ENCODE results near the gene DCAF4L1. TPM values are rescaled to one million over a fixed set of nuclear protein-coding genes. Genes with fewer than 3 reads are reported as not detected.

Gene DCAF4L1
- polyA plus RNA-seq (2013, experiment 1 of 2) = 0.10 TPM
- polyA plus RNA-seq (2013, experiment 2 of 2) = not detected

GRCh38 chr4:41981456-41981855, at the start of gene DCAF4L1:
Gene DCAF4L1 (plus strand): TSS chr4:41981756. CDS start chr4:41981793, 37 bp downstream.
- no peak within 1 kb of the TSS for H3K9ac ChIP-seq (ENCODE audit: low read depth, low read length)

GRCh38 chr4:41932988-41933387, 48.6 kb upstream of the DCAF4L1 start:
- peaks cover 20% of the 10 kb centered on the region for H3K4me1 ChIP-seq (ENCODE audit: insufficient read depth, low read length)
- H3K4me3 ChIP-seq (ENCODE audit: low read length) = no peak overlapping the region
- H3K9me3 ChIP-seq (ENCODE audit: insufficient read depth, low read depth, low read length) = no peaks in the 10 kb centered on the region
- no peak overlapping the region for H3K9ac ChIP-seq (ENCODE audit: low read depth, low read length)
- WGBS = 88% methylated on average over 3 of the region's 3 CpGs
- peaks cover 16% of the 10 kb centered on the region for H3K36me3 ChIP-seq (ENCODE audit: insufficient read depth, low read length)
- H3K27ac ChIP-seq (ENCODE audit: low read depth, low read length) = no peak overlapping the region
- H3K27me3 ChIP-seq (ENCODE audit: insufficient read depth, low read length) = no peaks in the 10 kb centered on the region

More at GRCh38 chr4:41981456-41981855, at the start of gene DCAF4L1:
- Histone ChIP-seq H3K4me3 (ENCODE audit: low read length) (no peak within 1 kb of the TSS), H3K27me3 (ENCODE audit: insufficient read depth, low read length) (no peaks in the 10 kb centered on the region), H3K9me3 (ENCODE audit: insufficient read depth, low read depth, low read length) (no peaks in the 10 kb centered on the region), H3K36me3 (ENCODE audit: insufficient read depth, low read length) (no peaks in the 10 kb centered on the region), H3K27ac (ENCODE audit: low read depth, low read length) (no peak within 1 kb of the TSS), H3K4me1 (ENCODE audit: insufficient read depth, low read length) (peaks cover 43% of the 10 kb centered on the region)
- 96% methylated on average over 11 of the region's 12 CpGs for WGBS

- Histone ChIP-seq H3K36me3 (ENCODE audit: insufficient read depth, low read length) (peaks cover 26% of the 10 kb centered on the region), H3K4me3 (ENCODE audit: low read length) (no peak overlapping the region)
Observed at GRCh38 chr4:41933997-41934503, 47.5 kb upstream of the DCAF4L1 start.

GRCh38 chr4:41934514-41934900, 47.0 kb upstream of the DCAF4L1 start:
- Histone ChIP-seq H3K4me1 (ENCODE audit: insufficient read depth, low read length) (peaks cover 20% of the 10 kb centered on the region), H3K27me3 (ENCODE audit: insufficient read depth, low read length) (no peaks in the 10 kb centered on the region), H3K36me3 (ENCODE audit: insufficient read depth, low read length) (peaks cover 31% of the 10 kb centered on the region), H3K4me3 (ENCODE audit: low read length) (peak overlapping the region; percentile 98), H3K9me3 (ENCODE audit: insufficient read depth, low read depth, low read length) (no peaks in the 10 kb centered on the region), H3K9ac (ENCODE audit: low read depth, low read length) (no peak overlapping the region), H3K27ac (ENCODE audit: low read depth, low read length) (no peak overlapping the region)
- 91% methylated on average over 9 of the region's 9 CpGs for WGBS

More at GRCh38 chr4:41933997-41934503, 47.5 kb upstream of the DCAF4L1 start:
- WGBS = 94% methylated on average over 10 of the region's 10 CpGs
- H3K4me1 ChIP-seq (ENCODE audit: insufficient read depth, low read length) = peaks cover 20% of the 10 kb centered on the region
- H3K9ac ChIP-seq (ENCODE audit: low read depth, low read length) = no peak overlapping the region
- no peak overlapping the region for H3K27ac ChIP-seq (ENCODE audit: low read depth, low read length)
- no peaks in the 10 kb centered on the region for H3K27me3 ChIP-seq (ENCODE audit: insufficient read depth, low read length)
- no peaks in the 10 kb centered on the region for H3K9me3 ChIP-seq (ENCODE audit: insufficient read depth, low read depth, low read length)

GRCh38 chr4:41934901-41935651, 46.5 kb upstream of the DCAF4L1 start, which contains the start of gene TMEM33:
Gene TMEM33 (plus strand): TSS chr4:41935429. CDS start chr4:41935485, 56 bp downstream.
- Histone ChIP-seq H3K9me3 (ENCODE audit: insufficient read depth, low read depth, low read length) (no peaks in the 10 kb centered on the region), H3K4me1 (ENCODE audit: insufficient read depth, low read length) (peaks cover 20% of the 10 kb centered on the region), H3K27me3 (ENCODE audit: insufficient read depth, low read length) (no peaks in the 10 kb centered on the region), H3K36me3 (ENCODE audit: insufficient read depth, low read length) (peaks cover 36% of the 10 kb centered on the region), H3K27ac (ENCODE audit: low read depth, low read length) (peak within 1 kb of the TSS; percentile 95), H3K9ac (ENCODE audit: low read depth, low read length) (peak within 1 kb of the TSS; percentile 92), H3K4me3 (ENCODE audit: low read length) (peak within 1 kb of the TSS; percentile 98)
- 2% methylated on average over 49 of the region's 49 CpGs for WGBS

GRCh38 chr4:41935652-41936021, 45.9 kb upstream of the DCAF4L1 start:
- Histone ChIP-seq H3K9me3 (ENCODE audit: insufficient read depth, low read depth, low read length) (no peaks in the 10 kb centered on the region), H3K9ac (ENCODE audit: low read depth, low read length) (peak overlapping the region; percentile 92), H3K4me3 (ENCODE audit: low read length) (peak overlapping the region; percentile 98), H3K36me3 (ENCODE audit: insufficient read depth, low read length) (peaks cover 41% of the 10 kb centered on the region), H3K4me1 (ENCODE audit: insufficient read depth, low read length) (peaks cover 20% of the 10 kb centered on the region), H3K27me3 (ENCODE audit: insufficient read depth, low read length) (no peaks in the 10 kb centered on the region), H3K27ac (ENCODE audit: low read depth, low read length) (peak overlapping the region; percentile 95)
- 3% methylated on average over 12 of the region's 12 CpGs for WGBS

GRCh38 chr4:41939016-41939626, 42.4 kb upstream of the DCAF4L1 start:
- H3K36me3 ChIP-seq (ENCODE audit: insufficient read depth, low read length) = peaks cover 74% of the 10 kb centered on the region
- H3K27me3 ChIP-seq (ENCODE audit: insufficient read depth, low read length) = no peaks in the 10 kb centered on the region
- H3K9ac ChIP-seq (ENCODE audit: low read depth, low read length) = no peak overlapping the region
- H3K4me1 ChIP-seq (ENCODE audit: insufficient read depth, low read length) = peaks cover 20% of the 10 kb centered on the region
- 78% methylated on average over 3 of the region's 3 CpGs for WGBS
- no peaks in the 10 kb centered on the region for H3K9me3 ChIP-seq (ENCODE audit: insufficient read depth, low read depth, low read length)
- no peak overlapping the region for H3K4me3 ChIP-seq (ENCODE audit: low read length)
- no peak overlapping the region for H3K27ac ChIP-seq (ENCODE audit: low read depth, low read length)

GRCh38 chr4:41940834-41941233, 40.7 kb upstream of the DCAF4L1 start:
- no peaks in the 10 kb centered on the region for H3K27me3 ChIP-seq (ENCODE audit: insufficient read depth, low read length)
- H3K27ac ChIP-seq (ENCODE audit: low read depth, low read length) = no peak overlapping the region
- H3K36me3 ChIP-seq (ENCODE audit: insufficient read depth, low read length) = peaks cover 91% of the 10 kb centered on the region
- H3K4me3 ChIP-seq (ENCODE audit: low read length) = no peak overlapping the region
- H3K4me1 ChIP-seq (ENCODE audit: insufficient read depth, low read length) = peaks cover 17% of the 10 kb centered on the region
- no peak overlapping the region for H3K9ac ChIP-seq (ENCODE audit: low read depth, low read length)
- H3K9me3 ChIP-seq (ENCODE audit: insufficient read depth, low read depth, low read length) = no peaks in the 10 kb centered on the region

- Histone ChIP-seq H3K27me3 (ENCODE audit: insufficient read depth, low read length) (no peaks in the 10 kb centered on the region), H3K4me3 (ENCODE audit: low read length) (no peak overlapping the region), H3K9me3 (ENCODE audit: insufficient read depth, low read depth, low read length) (no peaks in the 10 kb centered on the region), H3K36me3 (ENCODE audit: insufficient read depth, low read length) (peaks cover 96% of the 10 kb centered on the region), H3K9ac (ENCODE audit: low read depth, low read length) (no peak overlapping the region), H3K4me1 (ENCODE audit: insufficient read depth, low read length) (no peaks in the 10 kb centered on the region), H3K27ac (ENCODE audit: low read depth, low read length) (no peak overlapping the region)
- 100% methylated on average over 2 of the region's 2 CpGs for WGBS
Observed at GRCh38 chr4:41943506-41943905, 38.0 kb upstream of the DCAF4L1 start.

GRCh38 chr4:41944089-41944488, 37.5 kb upstream of the DCAF4L1 start:
- H3K9ac ChIP-seq (ENCODE audit: low read depth, low read length) = no peak overlapping the region
- H3K27ac ChIP-seq (ENCODE audit: low read depth, low read length) = no peak overlapping the region
- H3K27me3 ChIP-seq (ENCODE audit: insufficient read depth, low read length) = no peaks in the 10 kb centered on the region
- no peak overlapping the region for H3K4me3 ChIP-seq (ENCODE audit: low read length)
- no peaks in the 10 kb centered on the region for H3K9me3 ChIP-seq (ENCODE audit: insufficient read depth, low read depth, low read length)
- peaks cover 96% of the 10 kb centered on the region for H3K36me3 ChIP-seq (ENCODE audit: insufficient read depth, low read length)
- no peaks in the 10 kb centered on the region for H3K4me1 ChIP-seq (ENCODE audit: insufficient read depth, low read length)

GRCh38 chr4:41949531-41949930, 32.0 kb upstream of the DCAF4L1 start:
- Histone ChIP-seq H3K9ac (ENCODE audit: low read depth, low read length) (no peak overlapping the region), H3K9me3 (ENCODE audit: insufficient read depth, low read depth, low read length) (no peaks in the 10 kb centered on the region), H3K27ac (ENCODE audit: low read depth, low read length) (no peak overlapping the region), H3K27me3 (ENCODE audit: insufficient read depth, low read length) (no peaks in the 10 kb centered on the region), H3K4me3 (ENCODE audit: low read length) (no peak overlapping the region), H3K36me3 (ENCODE audit: insufficient read depth, low read length) (peaks cover 99% of the 10 kb centered on the region), H3K4me1 (ENCODE audit: insufficient read depth, low read length) (no peaks in the 10 kb centered on the region)
- 95% methylated on average over 2 of the region's 3 CpGs for WGBS

All from HUES64 (cell line).